ENCODE data around the gene WIPI1. TPM values are rescaled to one million over a fixed set of nuclear protein-coding genes. Genes with fewer than 3 reads are reported as not detected.

The WIPI1 gene
- polyA plus RNA-seq, 2 of the 4 experiments (the other 2 are of a cell fraction), result 9.5 to 19.7 TPM

GRCh38 chr17:68439656-68440290 is 17.5 kb downstream of the WIPI1 start:
- Histone ChIP-seq H3K4me1 (0 out of 3 replicates have a peak, but pooled peaks cover 3% of the 10 kb centered on the region), H3K27ac (no peak overlapping the region), H3K4me2 (no peak overlapping the region), H3K4me3 (no peak overlapping the region), H3K9me3 (no peaks in the 10 kb centered on the region)
- ATAC-seq (no peak), FAIRE-seq (no peak), DNase-seq (ENCODE audit: low read depth in 1 of 2, low spot score in 1 of 2) (no peak)
- TF ChIP-seq RFX5 (IDR thresholded peaks at IDR 0.05), result no peak
- no peak for TF ChIP-seq PHF8 (IDR thresholded peaks at IDR 0.05; ENCODE audit: borderline replicate concordance, low read depth)
- no peak for TF ChIP-seq ZC3H11A (IDR thresholded peaks at IDR 0.05)
- TF ChIP-seq HES2 (IDR thresholded peaks at IDR 0.05), result no peak
- no peak for TF ChIP-seq ZNF302 (CRISPR knock-in tag; IDR thresholded peaks at IDR 0.05)
- no peak for TF ChIP-seq POLR2AphosphoS2 (conservative IDR thresholded peaks at IDR 0.05; ENCODE audit: low read length)
- TF ChIP-seq NPAS2 (CRISPR knock-in tag; IDR thresholded peaks at IDR 0.05; ENCODE audit: borderline replicate concordance), result no peak
- TF ChIP-seq REST (IDR thresholded peaks at IDR 0.05), result no peak
- TF ChIP-seq ATOH8 (CRISPR knock-in tag; IDR thresholded peaks at IDR 0.05; ENCODE audit: low read depth), result no peak
- TF ChIP-seq PBX3 (IDR thresholded peaks at IDR 0.05), result no peak
- TF ChIP-seq EHF (CRISPR knock-in tag; IDR thresholded peaks at IDR 0.05), result no peak
- TF ChIP-seq HOXB5 (CRISPR knock-in tag; IDR thresholded peaks at IDR 0.05), result no peak
- no peak for TF ChIP-seq JUNB (IDR thresholded peaks at IDR 0.05)
- no peak for TF ChIP-seq ELK1 (IDR thresholded peaks at IDR 0.05; ENCODE audit: low read depth, low read length)
- TF ChIP-seq E2F6 (IDR thresholded peaks at IDR 0.05; ENCODE audit: borderline replicate concordance, low read depth), result no peak
- no peak for TF ChIP-seq HDAC2 (IDR thresholded peaks at IDR 0.05)
- no peak for TF ChIP-seq TFCP2L1 (CRISPR knock-in tag; IDR thresholded peaks at IDR 0.05)
- TF ChIP-seq SMC3 (IDR thresholded peaks at IDR 0.05), result no peak
- ChIA-PET POLR2A (no interaction called here), CTCF (interaction anchor here (0.9 to 9.7 kb wide), 8 partner anchors 8 to 267 kb away, joined by 3 to 115 read pairs (median 3); partner anchors contain the start of gene WIPI1)
- 59% methylated on average over 8 of the region's 8 CpGs for WGBS (ENCODE audit: missing lambda C conversion rate)
